ENCODE data around the gene GFOD2. TPM values are rescaled to one million over a fixed set of nuclear protein-coding genes. Genes with fewer than 3 reads are reported as not detected.
A peak's percentile ranks its signal among the peaks of the same experiment; 100 is the strongest.

The GFOD2 gene
- total RNA-seq, 1 donor: 11.9 TPM

GRCh38 chr16:67664871-67665270, 54.2 kb downstream of the GFOD2 start:
- DNase-seq (ENCODE audit: low read depth): no peak
- TF ChIP-seq, protein P1, sequence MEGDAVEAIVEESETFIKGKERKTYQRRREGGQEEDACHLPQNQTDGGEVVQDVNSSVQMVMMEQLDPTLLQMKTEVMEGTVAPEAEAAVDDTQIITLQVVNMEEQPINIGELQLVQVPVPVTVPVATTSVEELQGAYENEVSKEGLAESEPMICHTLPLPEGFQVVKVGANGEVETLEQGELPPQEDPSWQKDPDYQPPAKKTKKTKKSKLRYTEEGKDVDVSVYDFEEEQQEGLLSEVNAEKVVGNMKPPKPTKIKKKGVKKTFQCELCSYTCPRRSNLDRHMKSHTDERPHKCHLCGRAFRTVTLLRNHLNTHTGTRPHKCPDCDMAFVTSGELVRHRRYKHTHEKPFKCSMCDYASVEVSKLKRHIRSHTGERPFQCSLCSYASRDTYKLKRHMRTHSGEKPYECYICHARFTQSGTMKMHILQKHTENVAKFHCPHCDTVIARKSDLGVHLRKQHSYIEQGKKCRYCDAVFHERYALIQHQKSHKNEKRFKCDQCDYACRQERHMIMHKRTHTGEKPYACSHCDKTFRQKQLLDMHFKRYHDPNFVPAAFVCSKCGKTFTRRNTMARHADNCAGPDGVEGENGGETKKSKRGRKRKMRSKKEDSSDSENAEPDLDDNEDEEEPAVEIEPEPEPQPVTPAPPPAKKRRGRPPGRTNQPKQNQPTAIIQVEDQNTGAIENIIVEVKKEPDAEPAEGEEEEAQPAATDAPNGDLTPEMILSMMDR (IDR thresholded peaks at IDR 0.05; ENCODE audit: insufficient read depth, low read length): no peak
- no peak overlapping the region for H3K4me3 ChIP-seq (ENCODE audit: low read depth, low read length)

DNA sequence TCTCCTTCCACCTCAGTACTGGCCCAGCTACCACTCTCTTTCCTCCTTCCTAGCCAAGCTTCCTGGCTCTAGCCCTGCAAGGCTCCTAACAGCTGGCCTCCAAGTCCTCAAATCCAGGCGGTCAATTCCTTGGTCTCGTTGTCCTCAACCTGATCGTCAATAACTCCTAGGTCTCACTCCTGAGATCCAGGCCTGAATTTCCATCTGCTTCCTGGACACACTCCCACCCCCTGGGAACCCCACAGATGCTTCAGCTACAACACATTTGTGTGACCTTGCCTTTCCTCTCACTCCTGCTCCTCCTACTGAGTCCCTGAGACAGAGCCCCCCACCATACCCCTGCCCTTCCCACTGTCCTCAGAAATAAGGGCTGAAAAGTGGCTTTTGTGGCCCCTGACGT, 54.9 kb downstream of the GFOD2 start:
- TF ChIP-seq, protein P1 (IDR thresholded peaks at IDR 0.05; ENCODE audit: insufficient read depth, low read length): no peak
- H3K4me3 ChIP-seq (ENCODE audit: low read depth, low read length): no peak overlapping the region
- no peak for DNase-seq (ENCODE audit: low read depth)

DNA sequence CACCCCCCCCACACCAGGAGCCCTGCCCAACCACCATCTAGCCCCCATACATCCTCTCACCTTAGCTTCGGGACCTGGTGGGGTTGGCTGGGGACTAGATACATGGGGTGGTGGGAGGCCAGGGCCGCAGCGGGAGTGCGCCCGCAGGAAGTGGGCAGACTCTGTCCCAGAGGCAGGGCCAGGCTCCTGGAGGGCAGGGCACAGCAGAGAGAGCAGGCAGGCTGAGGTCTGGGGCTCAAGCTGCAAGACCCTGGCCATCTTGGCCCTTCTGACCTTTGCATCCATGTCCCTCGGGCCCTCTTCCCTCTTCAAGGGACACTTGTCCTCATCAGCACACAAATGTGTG, 55.3 kb downstream of the GFOD2 start:
- DNase-seq (ENCODE audit: low read depth): no peak
- TF ChIP-seq, protein P1 (IDR thresholded peaks at IDR 0.05; ENCODE audit: insufficient read depth, low read length): no peak

GRCh38 chr16:67663151-67663876, 55.8 kb downstream of the GFOD2 start:
- no peak for DNase-seq (ENCODE audit: low read depth)
- TF ChIP-seq, protein P1 (IDR thresholded peaks at IDR 0.05; ENCODE audit: insufficient read depth, low read length): peak; percentile 3
- no peak overlapping the region for H3K4me3 ChIP-seq (ENCODE audit: low read depth, low read length)

More for the DNA sequence above, 55.3 kb downstream of the GFOD2 start:
- no peak overlapping the region for H3K4me3 ChIP-seq (ENCODE audit: low read depth, low read length)

- DNase-seq (ENCODE audit: low read depth): no peak
- TF ChIP-seq, protein P1 (IDR thresholded peaks at IDR 0.05; ENCODE audit: insufficient read depth, low read length): no peak
- H3K4me3 ChIP-seq (ENCODE audit: low read depth, low read length): no peak overlapping the region
Measured at GRCh38 chr16:67662653-67663010, 56.5 kb downstream of the GFOD2 start.

DNA sequence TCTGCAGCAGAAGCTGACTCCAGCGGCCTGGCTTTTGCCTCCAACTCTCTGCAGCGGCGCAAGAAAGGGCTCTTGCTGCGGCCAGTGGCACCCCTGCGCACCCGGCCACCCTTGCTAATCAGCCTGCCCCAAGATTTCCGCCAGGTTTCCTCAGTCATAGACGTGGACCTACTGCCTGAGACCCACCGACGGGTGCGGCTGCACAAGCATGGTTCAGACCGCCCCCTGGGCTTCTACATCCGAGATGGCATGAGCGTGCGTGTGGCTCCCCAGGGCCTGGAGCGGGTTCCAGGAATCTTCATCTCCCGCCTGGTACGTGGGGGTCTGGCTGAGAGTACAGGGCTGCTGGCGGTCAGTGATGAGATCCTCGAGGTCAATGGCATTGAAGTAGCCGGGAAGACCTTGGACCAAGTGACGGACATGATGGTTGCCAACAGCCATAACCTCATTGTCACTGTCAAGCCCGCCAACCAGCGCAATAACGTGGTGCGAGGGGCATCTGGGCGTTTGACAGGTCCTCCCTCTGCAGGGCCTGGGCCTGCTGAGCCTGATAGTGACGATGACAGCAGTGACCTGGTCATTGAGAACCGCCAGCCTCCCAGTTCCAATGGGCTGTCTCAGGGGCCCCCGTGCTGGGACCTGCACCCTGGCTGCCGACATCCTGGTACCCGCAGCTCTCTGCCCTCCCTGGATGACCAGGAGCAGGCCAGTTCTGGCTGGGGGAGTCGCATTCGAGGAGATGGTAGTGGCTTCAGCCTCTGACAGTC, 57.0 kb downstream of the GFOD2 start:
- TF ChIP-seq, protein P1 (IDR thresholded peaks at IDR 0.05; ENCODE audit: insufficient read depth, low read length): no peak
- no peak overlapping the region for H3K4me3 ChIP-seq (ENCODE audit: low read depth, low read length)
- no peak for DNase-seq (ENCODE audit: low read depth)
